DOHH2 (cell line): ENCODE measurements around the gene LRP2.

Experiments used
- H3F3A ChIP-seq: fragments of 200-600 bp; sonication (generic), shearing (Covaris generic); 2 replicates; pipeline ENCODE4 v1.6.0; 2016; ENCODE audit warnings: antibody characterized with exemption, mild to moderate bottlenecking; ENCODE audit not compliant: control insufficient read depth, insufficient read depth
- H3K27ac ChIP-seq: fragments of 200-600 bp; sonication (generic); 2 replicates; pipeline ENCODE4 v1.5.1; 2014; ENCODE audit warnings: low read depth, mild to moderate bottlenecking, low read length, moderate library complexity
- H3K27me3 ChIP-seq: fragments of 200-600 bp; sonication (generic); 2 replicates; pipeline ENCODE4 v1.6.1; 2014; ENCODE audit warnings: mild to moderate bottlenecking, low read length, mixed read lengths; ENCODE audit not compliant: control insufficient read depth
- H3K36me3 ChIP-seq: fragments of 200-600 bp; sonication (generic); 2 replicates; pipeline ENCODE4 v1.6.1; 2014; ENCODE audit warnings: mild to moderate bottlenecking, low read length, moderate library complexity, mixed read lengths; ENCODE audit not compliant: control insufficient read depth
- H3K4me1 ChIP-seq: fragments of 200-600 bp; sonication (generic); 2 replicates; pipeline ENCODE4 v1.6.1; 2014; ENCODE audit warnings: mild to moderate bottlenecking, low read length, mixed read lengths; ENCODE audit not compliant: control insufficient read depth
- H3K4me2 ChIP-seq: fragments of 200-600 bp; sonication (generic); 2 replicates; pipeline ENCODE4 v1.6.0; 2014; ENCODE audit warnings: mild to moderate bottlenecking, low read length, moderate library complexity
- H3K4me3 ChIP-seq: fragments of 200-600 bp; sonication (generic); 2 replicates; pipeline ENCODE4 v1.5.1; 2014; ENCODE audit warnings: mild to moderate bottlenecking, low read length, mixed read lengths
- H3K79me2 ChIP-seq: fragments of 200-600 bp; sonication (generic); 2 replicates; pipeline ENCODE4 v1.6.1; 2014; ENCODE audit warnings: mild to moderate bottlenecking, low read length, mixed read lengths; ENCODE audit not compliant: control insufficient read depth
- H3K9me2 ChIP-seq: fragments of 200-600 bp; sonication (generic); replicated peaks from 2 replicates; pipeline ENCODE4 v1.6.1; 2014; ENCODE audit warnings: mild to moderate bottlenecking, low read length, mixed read lengths; ENCODE audit not compliant: control insufficient read depth
- H3K9me3 ChIP-seq: fragments of 200-600 bp; sonication (generic); 2 replicates; pipeline ENCODE4 v1.6.1; 2014; ENCODE audit warnings: antibody characterized with exemption, low read length, mixed read lengths; ENCODE audit not compliant: control insufficient read depth, insufficient read depth
- H4K20me1 ChIP-seq: fragments of 200-600 bp; sonication (generic); 2 replicates; pipeline ENCODE4 v1.6.0; 2014; ENCODE audit warnings: low read depth, mild to moderate bottlenecking, antibody characterized with exemption, low read length, moderate library complexity; ENCODE audit not compliant: control insufficient read depth, insufficient read depth
- EZH2phosphoT487 ChIP-seq: fragments of 200-600 bp; sonication (generic); IDR thresholded peaks from 2 replicates; pipeline ENCODE4 v1.6.1; 2017; ENCODE audit warnings: borderline replicate concordance, mild to moderate bottlenecking, antibody characterized with exemption, low read length, moderate library complexity, mixed read lengths
- TF ChIP-seq, protein P1 (sequence below): fragments of 200-600 bp; sonication (generic); IDR thresholded peaks from one replicate; pipeline ENCODE4 v1.5.1; 2014; ENCODE audit warnings: antibody characterized with exemption, mild to moderate bottlenecking, low read depth, low read length; ENCODE audit not compliant: poor library complexity, severe bottlenecking

LRP2 gene

GRCh38 chr2:169208026-169208425 is 154.3 kb downstream of the LRP2 start:
- Histone ChIP-seq H3K36me3 (no peaks in the 10 kb centered on the region), H3K9me2 (no peaks in the 10 kb centered on the region)

GRCh38 chr2:169205176-169205575 is 157.2 kb downstream of the LRP2 start:
- Histone ChIP-seq H3K79me2 (no peaks in the 10 kb centered on the region), H3K9me3 (no peaks in the 10 kb centered on the region), H3K4me3 (no peak overlapping the region), H4K20me1 (no peaks in the 10 kb centered on the region), H3K4me2 (no peak overlapping the region), H3K36me3 (no peaks in the 10 kb centered on the region), H3F3A (no peaks in the 10 kb centered on the region), H3K4me1 (no peaks in the 10 kb centered on the region), H3K9me2 (no peaks in the 10 kb centered on the region), H3K27me3 (no peaks in the 10 kb centered on the region), H3K27ac (no peak overlapping the region)
- TF ChIP-seq, protein P1, sequence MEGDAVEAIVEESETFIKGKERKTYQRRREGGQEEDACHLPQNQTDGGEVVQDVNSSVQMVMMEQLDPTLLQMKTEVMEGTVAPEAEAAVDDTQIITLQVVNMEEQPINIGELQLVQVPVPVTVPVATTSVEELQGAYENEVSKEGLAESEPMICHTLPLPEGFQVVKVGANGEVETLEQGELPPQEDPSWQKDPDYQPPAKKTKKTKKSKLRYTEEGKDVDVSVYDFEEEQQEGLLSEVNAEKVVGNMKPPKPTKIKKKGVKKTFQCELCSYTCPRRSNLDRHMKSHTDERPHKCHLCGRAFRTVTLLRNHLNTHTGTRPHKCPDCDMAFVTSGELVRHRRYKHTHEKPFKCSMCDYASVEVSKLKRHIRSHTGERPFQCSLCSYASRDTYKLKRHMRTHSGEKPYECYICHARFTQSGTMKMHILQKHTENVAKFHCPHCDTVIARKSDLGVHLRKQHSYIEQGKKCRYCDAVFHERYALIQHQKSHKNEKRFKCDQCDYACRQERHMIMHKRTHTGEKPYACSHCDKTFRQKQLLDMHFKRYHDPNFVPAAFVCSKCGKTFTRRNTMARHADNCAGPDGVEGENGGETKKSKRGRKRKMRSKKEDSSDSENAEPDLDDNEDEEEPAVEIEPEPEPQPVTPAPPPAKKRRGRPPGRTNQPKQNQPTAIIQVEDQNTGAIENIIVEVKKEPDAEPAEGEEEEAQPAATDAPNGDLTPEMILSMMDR: no peak
- TF ChIP-seq EZH2phosphoT487: no peak

More at GRCh38 chr2:169208026-169208425, 154.3 kb downstream of the LRP2 start:
- Histone ChIP-seq H3K4me1 (no peaks in the 10 kb centered on the region), H3K27me3 (no peaks in the 10 kb centered on the region), H3F3A (no peaks in the 10 kb centered on the region), H3K27ac (no peak overlapping the region), H3K4me2 (no peak overlapping the region), H3K79me2 (no peaks in the 10 kb centered on the region), H4K20me1 (no peaks in the 10 kb centered on the region), H3K9me3 (no peaks in the 10 kb centered on the region), H3K4me3 (no peak overlapping the region)
- TF ChIP-seq, protein P1: no peak
- no peak for TF ChIP-seq EZH2phosphoT487

GRCh38 chr2:169203952-169204351 is 158.4 kb downstream of the LRP2 start:
- H3K9me3 ChIP-seq: no peaks in the 10 kb centered on the region
- H3K36me3 ChIP-seq: no peaks in the 10 kb centered on the region
- H3K27me3 ChIP-seq: no peaks in the 10 kb centered on the region
- TF ChIP-seq, protein P1: no peak
- no peak for TF ChIP-seq EZH2phosphoT487
- H4K20me1 ChIP-seq: no peaks in the 10 kb centered on the region
- no peaks in the 10 kb centered on the region for H3K79me2 ChIP-seq
- H3F3A ChIP-seq: no peaks in the 10 kb centered on the region
- H3K27ac ChIP-seq: no peak overlapping the region
- no peak overlapping the region for H3K4me3 ChIP-seq
- H3K4me2 ChIP-seq: no peak overlapping the region
- H3K4me1 ChIP-seq: no peaks in the 10 kb centered on the region
- no peaks in the 10 kb centered on the region for H3K9me2 ChIP-seq

GRCh38 chr2:169200756-169201155 is 161.6 kb downstream of the LRP2 start:
- no peak overlapping the region for H3K27ac ChIP-seq
- H3K9me3 ChIP-seq: no peaks in the 10 kb centered on the region
- no peak overlapping the region for H3K4me3 ChIP-seq
- H3K36me3 ChIP-seq: no peaks in the 10 kb centered on the region
- no peaks in the 10 kb centered on the region for H4K20me1 ChIP-seq
- no peaks in the 10 kb centered on the region for H3K79me2 ChIP-seq
- no peaks in the 10 kb centered on the region for H3F3A ChIP-seq
- H3K4me1 ChIP-seq: no peaks in the 10 kb centered on the region
- TF ChIP-seq, protein P1: no peak
- no peak for TF ChIP-seq EZH2phosphoT487
- H3K27me3 ChIP-seq: no peaks in the 10 kb centered on the region
- no peak overlapping the region for H3K4me2 ChIP-seq
- no peaks in the 10 kb centered on the region for H3K9me2 ChIP-seq
